ENCODE data around the gene VSTM2B.

VSTM2B gene

DNA sequence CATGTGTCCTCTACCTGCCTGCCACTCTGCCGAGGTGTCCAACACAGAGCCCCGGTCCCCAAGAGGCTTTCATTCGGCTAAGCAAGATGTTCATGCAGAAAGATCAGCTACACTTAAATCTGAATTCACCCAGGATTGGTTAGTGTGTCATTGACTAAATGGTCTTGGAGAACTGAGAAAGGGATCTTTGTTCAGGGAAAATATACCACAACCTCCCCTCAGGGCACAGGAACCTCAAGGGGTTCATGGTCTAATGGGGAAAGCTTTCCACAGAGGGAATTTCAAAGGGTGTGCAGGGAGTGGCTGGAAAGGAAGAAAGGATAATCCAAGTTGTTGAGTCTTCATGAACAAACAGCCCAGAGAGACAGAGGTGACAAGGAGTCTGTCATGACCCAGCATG, 65.9 kb downstream of the VSTM2B start:
- no peak for DNase-seq (ENCODE audit: low spot score)

- no peak for DNase-seq (ENCODE audit: low spot score)
Measured at GRCh38 chr19:29593869-29594268, 68.1 kb downstream of the VSTM2B start.

DNA sequence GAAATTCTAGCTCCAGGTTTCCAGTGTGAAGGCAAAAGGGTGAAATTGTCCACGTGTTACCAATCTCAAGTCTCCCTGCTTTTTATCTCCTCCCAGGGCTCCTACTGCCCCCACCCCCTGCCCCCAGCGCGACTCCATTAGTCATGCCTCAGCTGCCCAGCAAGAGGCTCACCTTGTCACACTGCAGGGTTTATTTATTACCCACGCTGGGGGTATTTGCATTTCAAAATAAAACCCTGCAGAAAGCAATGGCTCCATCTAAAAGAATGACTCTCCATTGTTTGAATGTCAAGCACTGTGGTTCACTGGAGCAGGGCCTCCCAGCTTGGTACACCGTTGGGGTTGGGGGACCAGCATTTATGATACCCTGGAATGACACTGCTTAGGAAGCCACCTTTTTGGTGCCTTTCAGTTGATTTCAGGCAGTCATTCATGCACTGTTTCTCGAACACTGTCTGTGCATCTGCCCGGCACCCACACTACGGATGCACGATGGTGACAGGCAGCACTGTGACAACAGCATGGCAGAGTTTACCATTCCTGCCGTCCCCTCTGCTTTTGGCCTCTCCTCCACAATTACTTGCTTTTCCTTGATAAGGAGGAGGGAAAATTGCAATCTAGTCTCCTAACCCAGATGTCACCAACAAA, 70.4 kb downstream of the VSTM2B start:
- no peak for DNase-seq (ENCODE audit: low spot score)

- no peak for DNase-seq (ENCODE audit: low spot score)
Measured at GRCh38 chr19:29596885-29597525, 71.2 kb downstream of the VSTM2B start.

DNA sequence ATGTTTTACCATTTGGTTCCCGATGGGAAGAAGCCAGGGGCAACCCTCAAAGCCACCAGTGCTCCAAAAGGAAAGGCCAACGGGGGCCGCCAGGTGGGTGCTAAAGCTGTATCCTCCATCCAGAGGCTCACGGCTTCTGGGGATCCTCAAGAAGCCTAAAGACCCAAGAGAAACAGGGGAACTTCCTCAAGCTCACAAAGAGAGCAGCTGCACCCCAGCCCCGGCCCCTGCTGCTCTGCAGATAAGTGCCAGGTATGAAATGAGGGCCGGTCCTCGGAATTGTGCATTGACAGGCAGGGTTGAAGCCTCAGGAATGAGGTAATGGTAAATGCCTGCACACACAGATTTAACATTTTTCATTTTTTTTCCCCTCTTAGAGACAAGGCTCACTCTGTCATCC, 72.2 kb downstream of the VSTM2B start:
- DNase-seq (ENCODE audit: low spot score) = no peak

GRCh38 chr19:29598496-29598895, 72.7 kb downstream of the VSTM2B start:
- DNase-seq (ENCODE audit: low spot score) = no peak

- no peak for DNase-seq (ENCODE audit: low spot score)
Measured at GRCh38 chr19:29603308-29603707, 77.5 kb downstream of the VSTM2B start.

DNA sequence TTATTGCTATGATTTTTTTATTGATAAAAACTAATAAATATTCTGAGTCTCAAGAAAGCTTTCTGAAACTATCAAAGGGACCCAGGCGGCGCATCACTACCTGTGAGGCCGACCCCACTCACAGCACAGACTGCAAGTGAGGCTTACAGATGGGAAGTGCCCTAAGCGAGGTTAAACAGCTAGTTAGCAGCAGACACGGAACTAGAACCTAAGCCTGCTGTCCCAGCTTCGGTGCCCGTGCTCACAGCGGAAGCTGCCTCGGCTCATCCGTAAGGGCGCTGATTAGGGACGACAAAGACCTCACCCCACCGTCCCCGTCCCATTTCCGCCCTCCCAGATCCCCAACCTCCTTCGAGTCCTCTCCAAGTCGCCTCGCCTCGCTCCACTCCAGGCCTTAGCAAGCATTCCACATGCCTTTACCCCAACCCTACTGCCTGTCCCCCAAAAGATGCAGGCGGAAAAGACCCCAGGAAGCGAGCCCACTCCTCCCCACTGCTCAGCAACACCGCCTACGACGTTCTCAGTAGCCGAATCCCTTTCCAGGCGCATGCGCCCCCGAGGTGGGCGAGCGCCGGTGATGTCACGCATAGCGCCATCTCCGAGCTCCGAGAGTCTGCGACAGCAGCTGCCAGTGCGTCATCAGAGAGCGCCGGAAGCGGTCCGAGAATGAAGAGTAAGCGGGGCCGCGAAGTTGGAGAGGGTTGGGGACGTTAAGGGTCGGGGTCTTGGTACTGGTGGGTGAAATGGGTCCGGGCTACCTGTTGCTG, 80.0 kb downstream of the VSTM2B start, which contains the start of gene POP4:
Gene POP4 (plus strand): TSS at position 631 of the 767 bp plus-strand sequence. CDS start 36 bp downstream, at position 667.
- peak; percentile 96 for DNase-seq (ENCODE audit: low spot score)

GRCh38 chr19:29606420-29606747, 80.6 kb downstream of the VSTM2B start:
- DNase-seq (ENCODE audit: low spot score) = no peak

GRCh38 chr19:29609636-29610035, 83.8 kb downstream of the VSTM2B start:
- DNase-seq (ENCODE audit: low spot score) = no peak

DNA sequence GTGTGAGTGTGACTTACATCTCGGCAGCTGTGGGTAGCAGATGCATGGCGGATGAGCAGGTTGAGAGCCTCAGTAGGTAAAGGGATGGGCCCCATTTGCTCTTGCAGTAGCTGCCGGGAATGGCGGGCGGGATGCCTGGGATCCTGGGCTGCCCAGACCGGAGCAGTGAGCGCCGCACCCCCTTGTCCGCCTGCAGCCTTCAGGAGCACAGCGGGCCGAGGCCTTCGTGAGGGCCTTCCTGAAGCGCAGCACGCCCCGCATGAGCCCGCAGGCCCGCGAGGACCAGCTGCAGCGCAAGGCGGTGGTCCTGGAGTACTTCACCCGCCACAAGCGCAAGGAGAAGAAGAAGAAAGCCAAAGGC, 84.4 kb downstream of the VSTM2B start:
- DNase-seq (ENCODE audit: low spot score) = no peak

- DNase-seq (ENCODE audit: low spot score) = peak; percentile 85
Measured at GRCh38 chr19:29610574-29611271, 84.9 kb downstream of the VSTM2B start.

- DNase-seq (ENCODE audit: low spot score) = no peak
Measured at GRCh38 chr19:29612121-29612520, 86.3 kb downstream of the VSTM2B start.

GRCh38 chr19:29612801-29613595, 87.2 kb downstream of the VSTM2B start:
- DNase-seq (ENCODE audit: low spot score) = no peak

- no peak for DNase-seq (ENCODE audit: low spot score)
Measured at GRCh38 chr19:29614046-29614445, 88.3 kb downstream of the VSTM2B start.

Data from CD4-positive, alpha-beta T cell treated with Interleukin-6 at 100 ng/mL for 8 hours (primary cell).